T47D (cell line): Measurements from ENCODE around the gene DDX4.
"Not testable (repeated sequence)": the region's sequence is repeated elsewhere in the genome, so short reads cannot be mapped to it uniquely, and the experiment has no call there.

Experiments
- DNase-seq, 2 experiments: peaks; one replicate each; pipeline versions ENCODE4 v3.0.0 to v3.0.0-alpha.2; 2011 to 2012; ENCODE audit warnings: low read depth in 1 of 2, low spot score in 1 of 2
- JUND ChIP-seq: IDR thresholded peaks from 2 replicates; pipeline ENCODE4 v1.6.1; 2012; ENCODE audit warnings: low read depth
- in situ Hi-C: cut with HindIII; loops from 2 replicates; pipeline ENCODE4 v1.10.0; 2016; ENCODE audit warnings: low sequenced_read_pairs, low pct_unique_long_range_greater_than_20kb

DDX4 gene

DNA sequence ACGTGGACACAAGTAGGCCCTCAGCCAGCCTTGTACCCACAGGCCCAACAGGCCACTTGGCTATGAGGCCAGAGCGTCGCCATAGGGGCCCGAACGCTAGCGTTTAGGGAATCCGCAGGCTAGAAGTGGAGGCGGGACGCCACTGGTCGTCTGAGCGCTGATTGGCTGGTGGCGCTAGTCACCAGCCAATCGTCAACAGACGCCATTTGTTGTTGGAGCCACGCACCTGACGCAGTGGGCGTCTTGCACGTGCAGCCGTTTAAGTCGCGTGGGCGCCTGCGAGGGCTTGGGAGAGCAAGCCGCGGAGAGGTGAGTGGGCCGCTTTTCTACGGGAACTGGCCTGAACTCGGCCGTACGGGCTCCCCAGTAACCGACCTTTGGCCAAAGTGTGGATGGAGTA, at the start of gene DDX4:
Gene DDX4, plus strand, starts transcription at position 269 of the 400 bp plus-strand sequence. CDS start 903 bp downstream, outside the sequence.
- in situ Hi-C loops: no loop called here
- DNase-seq: no peak
- no peak for TF ChIP-seq JUND

DNA sequence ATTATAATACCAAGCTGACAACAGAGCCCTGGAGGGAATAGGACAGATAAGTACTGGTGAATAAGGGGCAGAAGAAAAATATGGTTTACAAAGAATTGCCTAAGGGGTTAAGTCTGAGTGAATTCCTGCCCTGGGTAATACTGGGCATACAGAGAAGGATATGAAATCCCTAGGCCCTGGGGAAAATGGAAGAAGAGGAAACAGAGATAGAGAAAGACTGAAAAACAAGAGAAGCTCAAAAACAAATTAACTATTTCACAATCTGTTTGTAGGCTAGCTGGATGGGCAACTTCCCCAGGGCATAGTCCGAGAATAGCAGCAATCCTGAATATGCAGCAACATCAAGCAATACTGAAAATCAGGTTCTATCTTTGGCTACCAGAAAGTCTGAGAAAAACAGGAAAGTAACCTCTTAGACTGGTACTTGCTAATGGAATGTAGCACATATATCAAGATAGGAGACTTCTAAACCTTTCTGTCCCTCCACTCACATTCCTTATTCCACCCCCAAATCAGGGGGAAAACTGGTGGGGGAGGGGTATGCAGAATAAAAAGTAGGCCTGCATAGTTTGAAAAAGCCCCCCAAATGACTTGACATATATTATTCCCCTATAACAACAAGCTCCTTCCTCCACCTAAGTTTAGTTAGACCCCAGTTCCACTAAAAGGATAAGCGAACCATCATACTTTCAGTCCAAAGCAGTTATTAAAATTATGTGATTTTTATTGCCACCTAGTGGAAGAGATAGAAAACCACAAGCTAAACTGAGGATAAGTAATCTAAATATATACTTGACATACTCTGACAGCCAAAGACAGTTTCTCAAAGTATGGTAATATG, 46.4 kb upstream of the DDX4 start:
- in situ Hi-C loops: no loop called here
- peak; percentile 37 to 71 for DNase-seq
- TF ChIP-seq JUND: no peak

DNA sequence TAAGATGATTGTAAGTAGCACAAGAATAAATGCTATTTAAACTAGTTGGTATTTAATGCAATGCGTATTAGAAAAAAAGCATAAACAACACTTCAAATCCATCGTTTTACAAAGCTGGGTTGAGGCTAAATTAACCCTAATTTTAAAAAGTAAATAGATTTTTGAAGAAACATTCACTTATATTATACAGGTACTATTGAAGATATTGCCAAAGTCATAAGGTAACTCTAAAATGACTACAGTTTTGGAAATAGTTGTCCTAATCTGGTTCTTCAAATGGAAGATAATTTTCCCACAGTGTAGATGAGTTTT, 45.8 kb upstream of the DDX4 start:
- no peak for DNase-seq
- no peak for TF ChIP-seq JUND
- in situ Hi-C loops: no loop called here

DNA sequence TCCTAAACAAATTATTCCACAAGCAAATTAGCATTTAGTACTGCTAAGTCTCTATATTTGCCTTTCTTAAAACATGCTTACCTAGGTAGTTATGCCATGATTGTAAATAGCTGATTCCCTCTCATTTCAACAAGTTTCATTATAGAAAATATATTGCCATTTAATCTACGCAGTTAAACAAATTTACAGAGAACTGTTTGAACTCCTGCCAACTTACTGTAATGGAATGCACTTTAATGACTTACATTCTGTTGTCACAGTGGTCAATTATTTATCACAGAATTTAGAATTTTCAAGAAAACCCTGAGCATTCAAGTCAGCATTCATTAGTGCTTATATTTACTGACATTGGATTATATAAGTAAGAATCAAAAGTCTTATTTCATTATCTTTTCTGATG, 45.4 kb upstream of the DDX4 start:
- in situ Hi-C loops: no loop called here
- no peak for TF ChIP-seq JUND
- no peak for DNase-seq

DNA sequence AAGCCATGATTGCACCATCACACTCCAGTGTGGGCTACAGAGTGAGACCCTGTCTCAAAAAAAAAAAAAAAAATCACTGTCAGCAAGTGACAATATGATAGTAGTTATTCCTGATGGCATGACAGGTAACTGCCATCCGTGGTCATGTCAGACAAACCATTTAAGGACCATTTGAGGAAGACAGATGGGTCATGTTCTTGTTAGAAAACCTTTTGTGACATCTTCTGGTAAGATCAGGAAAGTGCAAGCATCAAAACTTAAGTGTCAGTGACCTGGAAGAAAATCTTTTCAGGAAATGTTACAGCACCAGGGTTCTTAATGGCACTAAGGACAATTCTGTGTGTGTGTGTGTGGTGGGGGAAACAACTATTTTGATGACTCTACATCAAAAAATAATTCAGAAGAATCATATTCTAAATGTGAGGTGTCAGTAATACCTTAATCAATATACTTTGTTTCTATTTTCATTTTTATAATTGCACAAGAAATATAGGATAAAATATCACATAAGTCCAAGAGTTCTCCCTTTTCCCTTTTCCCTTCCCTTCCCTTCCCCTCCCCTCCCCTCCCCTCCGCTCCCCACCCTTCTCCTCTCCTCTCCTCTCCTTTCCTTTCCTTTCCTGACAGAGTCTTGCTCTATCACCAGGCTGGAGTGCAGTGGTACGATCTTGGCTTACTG, 43.6 kb upstream of the DDX4 start:
- peak in 1 of 2 experiments; percentile 72 for DNase-seq
- no peak for TF ChIP-seq JUND
- in situ Hi-C loops: no loop called here

DNA sequence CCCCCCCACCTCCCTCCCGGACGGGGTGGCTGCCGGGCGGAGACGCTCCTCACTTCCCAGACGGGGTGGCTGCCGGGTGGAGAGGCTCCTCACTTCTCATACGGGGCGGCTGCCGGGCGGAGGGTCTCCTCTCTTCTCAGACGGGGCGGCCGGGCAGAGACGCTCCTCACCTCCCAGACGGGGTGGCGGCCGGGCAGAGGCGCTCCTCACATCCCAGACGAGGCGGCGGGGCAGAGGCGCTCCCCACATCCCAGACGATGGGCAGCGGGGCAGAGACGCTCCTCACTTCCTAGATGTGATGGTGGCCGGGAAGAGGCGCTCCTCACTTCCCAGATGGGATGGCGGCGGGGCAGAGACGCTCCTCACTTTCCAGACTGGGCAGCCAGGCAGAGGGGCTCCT, 41.2 kb upstream of the DDX4 start:
- in situ Hi-C loops, DNase-seq: not testable (repeated sequence)

DNA sequence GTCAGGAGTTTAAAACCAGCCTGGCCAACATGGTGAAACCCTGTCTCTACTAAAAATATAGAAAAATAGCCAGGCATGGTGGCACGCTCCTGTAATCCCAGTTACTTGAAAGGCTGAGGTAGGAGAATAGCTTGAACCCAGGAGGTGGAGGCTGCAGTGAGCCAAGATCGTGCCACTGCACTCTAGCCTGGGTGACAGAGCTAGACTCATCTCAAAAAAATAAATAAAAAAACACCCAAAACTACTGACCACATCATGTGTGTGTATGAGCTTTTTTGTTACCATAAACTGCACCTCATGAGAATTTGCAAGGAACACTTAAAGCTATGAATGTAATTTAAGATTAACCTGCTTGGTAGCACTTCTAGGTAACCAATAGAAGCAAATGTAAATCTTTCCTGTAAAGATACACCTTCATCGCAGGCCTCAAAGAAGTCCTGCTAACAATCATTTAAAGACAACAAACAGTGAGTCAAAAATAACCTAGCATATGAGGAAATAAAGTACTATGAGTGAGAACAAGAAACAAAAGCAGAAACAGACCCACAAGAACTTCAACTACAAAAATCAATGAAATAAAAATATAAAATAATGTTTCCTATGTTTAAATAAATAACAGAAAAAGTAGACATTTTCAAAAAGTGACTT, 38.7 kb upstream of the DDX4 start:
- TF ChIP-seq JUND: no peak
- in situ Hi-C loops: no loop called here
- DNase-seq: no peak

DNA sequence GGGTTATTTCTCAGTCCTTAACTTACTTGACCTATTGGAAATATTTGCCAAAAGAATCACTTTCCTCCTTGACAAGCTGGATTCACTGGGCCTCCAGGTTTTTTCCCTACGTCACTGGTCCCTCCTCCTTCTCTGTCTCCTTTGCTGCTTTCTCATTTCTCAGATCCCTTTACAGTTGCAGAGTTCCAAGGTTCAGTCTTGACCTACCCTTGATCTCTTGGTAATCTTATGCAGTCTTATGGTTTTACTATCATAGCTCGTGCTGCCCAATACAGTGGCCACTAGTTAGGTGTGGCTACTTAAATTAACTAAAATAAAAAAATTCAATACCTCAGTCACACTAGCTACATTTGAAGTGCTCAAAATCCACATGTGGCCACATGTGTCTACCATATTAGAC, 37.1 kb upstream of the DDX4 start:
- no peak for TF ChIP-seq JUND
- in situ Hi-C loops: no loop called here
- DNase-seq: no peak

DNA sequence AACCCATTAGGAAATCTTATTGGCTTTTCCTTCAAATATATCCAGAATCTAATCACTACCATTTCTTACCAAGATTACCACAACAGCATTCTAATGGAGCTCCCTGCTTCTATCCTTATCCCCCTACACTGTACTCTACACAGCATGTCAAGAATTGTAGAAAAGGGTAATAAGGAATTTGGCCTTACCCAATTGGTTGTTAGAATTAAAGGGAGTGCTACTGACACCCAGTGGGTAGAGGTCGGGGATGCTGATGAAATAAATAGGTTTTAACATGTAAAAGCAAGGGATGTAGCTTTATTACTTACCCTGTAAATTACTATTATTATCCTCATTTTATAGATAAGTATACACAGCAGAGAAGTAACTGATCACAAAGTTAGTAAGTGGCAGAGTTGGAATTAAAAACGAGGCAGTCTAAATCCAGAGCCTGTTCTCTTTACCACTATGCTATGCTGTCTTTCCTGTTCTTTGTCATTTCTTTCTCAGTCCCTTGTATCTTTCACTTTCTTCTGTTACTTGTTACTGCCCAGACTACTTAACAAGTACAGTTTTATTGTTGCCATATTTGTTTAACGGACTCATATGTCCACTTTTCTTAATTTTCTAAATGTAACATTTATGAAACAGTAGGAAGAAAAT, 36.3 kb upstream of the DDX4 start:
- no peak for TF ChIP-seq JUND
- in situ Hi-C loops: no loop called here
- no peak for DNase-seq

DNA sequence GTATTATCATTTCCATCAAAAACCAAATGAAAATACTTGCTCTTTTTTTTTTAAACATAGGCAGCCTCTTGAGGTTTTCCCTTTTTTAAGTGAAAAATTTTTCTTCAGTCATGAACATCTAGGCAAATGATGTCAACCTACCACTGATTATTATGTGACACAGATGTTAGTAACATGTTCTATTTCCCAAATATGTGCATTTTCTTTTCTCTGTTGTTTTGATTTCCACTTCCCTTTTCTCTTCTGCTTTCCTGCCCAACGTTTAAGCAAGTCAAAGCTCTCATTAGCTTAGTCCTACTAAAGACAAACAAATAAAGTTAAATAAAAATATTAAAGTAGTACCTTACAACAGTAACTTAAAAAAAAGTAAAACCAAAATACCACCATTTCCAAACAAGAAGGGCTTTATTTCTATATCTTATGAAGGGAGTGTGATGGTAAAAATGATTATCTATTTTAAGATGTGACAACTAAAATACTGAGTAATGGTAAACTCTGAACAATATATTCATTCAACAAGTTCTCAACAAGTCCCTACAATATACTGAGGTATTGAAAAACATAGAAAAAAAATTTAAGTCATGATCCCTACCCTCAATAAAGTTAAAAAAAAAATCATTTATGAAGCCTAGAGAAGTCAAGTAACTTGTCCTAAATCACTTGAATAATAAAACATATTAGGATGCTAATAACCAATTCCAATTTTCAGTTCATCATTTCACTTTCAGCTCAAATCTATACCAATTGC, 35.1 kb upstream of the DDX4 start:
- in situ Hi-C loops: no loop called here
- no peak for TF ChIP-seq JUND
- no peak for DNase-seq

DNA sequence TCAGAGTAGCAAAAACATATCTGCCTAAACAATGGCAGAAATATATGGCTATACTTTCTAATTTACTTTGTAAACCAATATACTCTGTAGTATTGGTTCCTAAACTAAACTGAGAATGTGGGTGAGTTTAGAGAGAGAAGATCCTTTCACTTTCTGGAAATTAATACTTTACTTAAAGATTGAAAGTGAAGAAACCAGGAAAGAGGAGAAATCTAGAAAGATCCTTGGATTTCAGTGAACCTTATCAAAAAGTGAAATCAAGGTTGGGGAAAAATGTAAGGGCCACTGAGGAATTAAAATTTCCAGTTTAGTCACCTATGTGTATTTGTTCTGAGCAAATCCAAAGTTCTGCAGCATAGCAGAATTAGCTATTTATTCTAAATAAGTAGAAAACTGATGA, 31.6 kb upstream of the DDX4 start:
- TF ChIP-seq JUND: no peak
- DNase-seq: no peak
- in situ Hi-C loops: no loop called here

DNA sequence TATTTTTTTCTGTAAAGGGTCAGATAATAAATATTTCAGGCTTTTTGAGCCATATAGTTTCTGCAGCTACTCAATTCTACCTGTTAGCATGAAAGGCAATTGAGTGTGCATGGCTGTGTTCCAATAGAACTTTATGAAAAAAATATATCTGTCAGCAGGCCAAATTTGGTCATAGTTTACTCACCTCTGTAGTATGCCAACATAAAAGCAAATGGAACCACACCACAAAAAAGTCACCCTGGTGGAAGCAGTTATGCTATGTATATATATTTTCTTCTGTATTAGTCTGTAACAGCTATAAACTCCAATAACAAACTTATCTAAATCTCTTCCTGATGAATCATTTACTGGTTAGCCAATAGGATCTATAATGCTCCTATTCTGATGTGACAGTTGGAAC, 29.1 kb upstream of the DDX4 start:
- DNase-seq: no peak
- in situ Hi-C loops: no loop called here
- TF ChIP-seq JUND: no peak
